NCI-H82 (cell line): Measurements from ENCODE around the gene ETV6.

ENCODE experiments used
- DNase-seq: peaks from one replicate; lab custom pipeline; 2025; lab: John Stamatoyannopoulos, UW

Gene ETV6

GRCh38 chr12:11645391-11645790 lies 4.1 kb upstream of the ETV6 start:
- DNase-seq, result no peak

GRCh38 chr12:11648514-11649412 lies 711 bp upstream of the ETV6 start:
- DNase-seq, result peak; percentile 84

- DNase-seq, result peak; percentile 35
Measured at GRCh38 chr12:11650286-11651281, 1.1 kb downstream of the ETV6 start.

- DNase-seq, result no peak
Measured at GRCh38 chr12:11651381-11651780, 1.9 kb downstream of the ETV6 start.

- DNase-seq, result no peak
Measured at GRCh38 chr12:11651785-11652184, 2.3 kb downstream of the ETV6 start.

GRCh38 chr12:11652351-11653040 lies 3.0 kb downstream of the ETV6 start:
- no peak for DNase-seq

- no peak for DNase-seq
Measured at GRCh38 chr12:11653215-11653753, 3.8 kb downstream of the ETV6 start.

- no peak for DNase-seq
Measured at GRCh38 chr12:11654338-11654737, 4.9 kb downstream of the ETV6 start.

GRCh38 chr12:11654802-11655201 lies 5.3 kb downstream of the ETV6 start:
- DNase-seq, result no peak

- no peak for DNase-seq
Measured at GRCh38 chr12:11655842-11656241, 6.4 kb downstream of the ETV6 start.

- no peak for DNase-seq
Measured at GRCh38 chr12:11656550-11656949, 7.1 kb downstream of the ETV6 start.

- no peak for DNase-seq
Measured at GRCh38 chr12:11657511-11657910, 8.0 kb downstream of the ETV6 start.

- no peak for DNase-seq
Measured at GRCh38 chr12:11658791-11659190, 9.3 kb downstream of the ETV6 start.

- no peak for DNase-seq
Measured at GRCh38 chr12:11660624-11661023, 11.2 kb downstream of the ETV6 start.

GRCh38 chr12:11661491-11662089 lies 12.1 kb downstream of the ETV6 start:
- no peak for DNase-seq

- no peak for DNase-seq
Measured at GRCh38 chr12:11662369-11662768, 12.9 kb downstream of the ETV6 start.

GRCh38 chr12:11663130-11663529 lies 13.7 kb downstream of the ETV6 start:
- DNase-seq, result peak; percentile 9

- peak; percentile 23 for DNase-seq
Measured at GRCh38 chr12:11664101-11664500, 14.6 kb downstream of the ETV6 start.

GRCh38 chr12:11666131-11667050 lies 16.9 kb downstream of the ETV6 start:
- no peak for DNase-seq

GRCh38 chr12:11667171-11667570 lies 17.7 kb downstream of the ETV6 start:
- DNase-seq, result no peak
